Endothelial cell (in vitro differentiated cells): Measurements from ENCODE around the gene BMP7. TPM values are rescaled to one million over a fixed set of nuclear protein-coding genes. Genes with fewer than 3 reads are reported as not detected.
A peak's percentile ranks its signal among the peaks of the same experiment; 100 is the strongest.

Source experiments
- DNase-seq: peaks from one replicate; pipeline ENCODE4 v3.0.0; 2021; ENCODE audit warnings: low spot score
- H3K27ac Mint-ChIP-seq: one replicate; pipeline ENCODE4 v1.8.0; 2021; ENCODE audit warnings: mixed read lengths, inconsistent platforms; ENCODE audit not compliant: unreplicated experiment
- H3K27me3 Mint-ChIP-seq: one replicate; pipeline ENCODE4 v1.8.0; 2021; ENCODE audit warnings: mild to moderate bottlenecking, moderate library complexity, mixed read lengths, inconsistent platforms; ENCODE audit not compliant: unreplicated experiment
- H3K36me3 Mint-ChIP-seq: one replicate; pipeline ENCODE4 v1.8.0; 2021; ENCODE audit warnings: mild to moderate bottlenecking, low read depth, mixed read lengths, inconsistent platforms; ENCODE audit not compliant: unreplicated experiment
- H3K4me1 Mint-ChIP-seq: one replicate; pipeline ENCODE4 v1.8.0; 2021; ENCODE audit warnings: mild to moderate bottlenecking, mixed read lengths, inconsistent platforms; ENCODE audit not compliant: unreplicated experiment
- H3K4me3 Mint-ChIP-seq: one replicate; pipeline ENCODE4 v1.8.0; 2021; ENCODE audit warnings: mild to moderate bottlenecking, mixed read lengths, inconsistent platforms; ENCODE audit not compliant: unreplicated experiment
- H3K9me3 Mint-ChIP-seq: one replicate; pipeline ENCODE4 v1.8.0; 2021; ENCODE audit warnings: mixed read lengths, inconsistent platforms; ENCODE audit not compliant: unreplicated experiment
- CTCF ChIP-seq: fragments of 200-600 bp; sonication (generic); IDR thresholded peaks from one replicate; pipeline ENCODE4 v1.5.0; 2021; ENCODE audit warnings: antibody characterized with exemption; ENCODE audit not compliant: unreplicated experiment
- total RNA-seq: library from RNA; stranded (reverse); fragmentation: NEBNext Ultra II Directional; extraction: Animal tissue kit (Norgen Biotek cat#: 25700); gene quantifications from one replicate; pipeline ENCODE4 v1.2.1, GENCODE V29; 2021; ENCODE audit not compliant: unreplicated experiment

BMP7 gene
- total RNA-seq, 1 donor from 2014 or later = 0.38 TPM

- Mint-ChIP-seq H3K9me3 (no peaks in the 10 kb centered on the region), H3K27me3 (peaks cover 7% of the 10 kb centered on the region), H3K36me3 (no peaks in the 10 kb centered on the region), H3K4me1 (peaks cover 5% of the 10 kb centered on the region), H3K27ac (no peak overlapping the region), H3K4me3 (no peak overlapping the region)
- no peak for TF ChIP-seq CTCF
- no peak for DNase-seq
Measured at GRCh38 chr20:57230247-57230646, 36.2 kb downstream of the BMP7 start.

GRCh38 chr20:57229490-57229889, 37.0 kb downstream of the BMP7 start:
- peaks cover 5% of the 10 kb centered on the region for H3K27me3 Mint-ChIP-seq
- no peak overlapping the region for H3K27ac Mint-ChIP-seq
- peaks cover 5% of the 10 kb centered on the region for H3K4me1 Mint-ChIP-seq
- no peak for TF ChIP-seq CTCF
- DNase-seq = no peak
- H3K9me3 Mint-ChIP-seq = no peaks in the 10 kb centered on the region
- H3K36me3 Mint-ChIP-seq = no peaks in the 10 kb centered on the region
- H3K4me3 Mint-ChIP-seq = no peak overlapping the region

- Mint-ChIP-seq H3K36me3 (no peaks in the 10 kb centered on the region), H3K27ac (no peak overlapping the region), H3K4me3 (no peak overlapping the region), H3K4me1 (peaks cover 9% of the 10 kb centered on the region), H3K27me3 (no peaks in the 10 kb centered on the region), H3K9me3 (no peaks in the 10 kb centered on the region)
- DNase-seq = no peak
- TF ChIP-seq CTCF = no peak
Measured at GRCh38 chr20:57225830-57226229, 40.6 kb downstream of the BMP7 start.

- DNase-seq = no peak
- H3K27ac Mint-ChIP-seq = peak overlapping the region; percentile 71
- no peak overlapping the region for H3K4me3 Mint-ChIP-seq
- H3K27me3 Mint-ChIP-seq = no peaks in the 10 kb centered on the region
- H3K9me3 Mint-ChIP-seq = no peaks in the 10 kb centered on the region
- no peaks in the 10 kb centered on the region for H3K36me3 Mint-ChIP-seq
- TF ChIP-seq CTCF = no peak
- H3K4me1 Mint-ChIP-seq = peaks cover 9% of the 10 kb centered on the region
Measured at GRCh38 chr20:57225197-57225733, 41.2 kb downstream of the BMP7 start.

GRCh38 chr20:57224641-57225138, 41.8 kb downstream of the BMP7 start:
- DNase-seq = no peak
- H3K4me1 Mint-ChIP-seq = peaks cover 8% of the 10 kb centered on the region
- H3K27ac Mint-ChIP-seq = peak overlapping the region; percentile 71
- no peaks in the 10 kb centered on the region for H3K9me3 Mint-ChIP-seq
- no peak for TF ChIP-seq CTCF
- H3K4me3 Mint-ChIP-seq = no peak overlapping the region
- H3K36me3 Mint-ChIP-seq = no peaks in the 10 kb centered on the region
- no peaks in the 10 kb centered on the region for H3K27me3 Mint-ChIP-seq
